Astrocyte of the cerebellum (primary cell): ENCODE results near the gene SULT1A1.

Experiments
- DNase-seq: peaks from one replicate; pipeline ENCODE4 v3.0.0-alpha.2; 2011; ENCODE audit warnings: low read depth
- H3K4me3 ChIP-seq: 2 replicates; pipeline ENCODE4 v1.5.1; 2011; ENCODE audit warnings: mild to moderate bottlenecking, low read depth, low read length, moderate library complexity
- CTCF ChIP-seq: IDR thresholded peaks from 2 replicates; pipeline ENCODE4 v1.5.1; 2012; ENCODE audit warnings: low read length, low read depth, moderate library complexity, mild to moderate bottlenecking; ENCODE audit errors: missing control alignments
- in situ Hi-C: cut with HindIII; loops from 2 replicates; pipeline ENCODE4 v1.10.0; 2017; ENCODE audit warnings: low sequenced_read_pairs

Gene SULT1A1

GRCh38 chr16:28591355-28591754 is 18.5 kb downstream of the SULT1A1 start:
- no peak for TF ChIP-seq CTCF
- no peak overlapping the region for H3K4me3 ChIP-seq
- DNase-seq = no peak
- in situ Hi-C loops = no loop called here

- TF ChIP-seq CTCF = no peak
- in situ Hi-C loops = no loop called here
- DNase-seq = no peak
- H3K4me3 ChIP-seq = no peak overlapping the region
These were observed 19.2 kb downstream of the SULT1A1 start for GRCh38 chr16:28590384-28591340.

- no peak overlapping the region for H3K4me3 ChIP-seq
- in situ Hi-C loops = no loop called here
- no peak for DNase-seq
- no peak for TF ChIP-seq CTCF
These were observed 19.9 kb downstream of the SULT1A1 start for GRCh38 chr16:28589930-28590329.

- DNase-seq = no peak
- no peak overlapping the region for H3K4me3 ChIP-seq
- in situ Hi-C loops = no loop called here
- no peak for TF ChIP-seq CTCF
These were observed 20.8 kb downstream of the SULT1A1 start for GRCh38 chr16:28589069-28589468.

GRCh38 chr16:28587386-28587785 is 22.5 kb downstream of the SULT1A1 start:
- no peak for TF ChIP-seq CTCF
- no peak for DNase-seq
- in situ Hi-C loops = no loop called here
- H3K4me3 ChIP-seq = no peak overlapping the region

- in situ Hi-C loops = no loop called here
- no peak for TF ChIP-seq CTCF
- no peak overlapping the region for H3K4me3 ChIP-seq
- DNase-seq = no peak
These were observed 23.4 kb downstream of the SULT1A1 start for GRCh38 chr16:28586466-28586865.
